Uterus (tissue), 4 donors: Measurements from ENCODE around the gene CA10. TPM values are rescaled to one million over a fixed set of nuclear protein-coding genes. Genes with fewer than 3 reads are reported as not detected.

Source experiments
- DNase-seq, 2 donors: peaks; one replicate each; pipeline ENCODE4 v3.0.0-alpha.2; 2019 to 2020
- H3K27ac ChIP-seq, 2 donors: fragments of 200-600 bp; sonication (generic); 1 replicate in 1 of 2; 2 replicates in 1 of 2; pipeline ENCODE4 v1.5.1; 2016 to 2018
- H3K27me3 ChIP-seq, 2 donors: fragments of 200-600 bp; sonication (generic); one replicate each; pipeline ENCODE4 v1.5.1; 2018 to 2019; ENCODE audit warnings: control low read depth in 1 of 2
- H3K36me3 ChIP-seq, 2 donors: fragments of 200-600 bp; sonication (generic); one replicate each; pipeline ENCODE4 v1.5.1; 2019; ENCODE audit warnings: control low read depth in 1 of 2
- H3K4me1 ChIP-seq, 2 donors: fragments of 200-600 bp; sonication (generic); one replicate each; pipeline ENCODE4 v1.5.1; 2018 to 2019; ENCODE audit warnings: control low read depth in 1 of 2
- H3K4me3 ChIP-seq, 2 donors: fragments of 200-600 bp; sonication (generic); 1 replicate in 1 of 2; 2 replicates in 1 of 2; pipeline ENCODE4 v1.5.1; 2018 to 2019; ENCODE audit warnings: mild to moderate bottlenecking in 1 of 2
- H3K9me3 ChIP-seq, 2 donors: fragments of 200-600 bp; sonication (generic); one replicate each; pipeline ENCODE4 v1.5.1; 2019; ENCODE audit warnings: control low read depth in 1 of 2
- CTCF ChIP-seq, 4 experiments: fragments of 200-600 bp in 2 of 4; fragments of 450-650 bp in 2 of 4; sonication (generic) in 2 of 4; IDR thresholded peaks; one replicate each; pipeline ENCODE4 v1.5.1; 2016 to 2019; ENCODE audit warnings: antibody characterized with exemption in 4 of 4, mild to moderate bottlenecking in 2 of 4, moderate library complexity in 1 of 4
- POLR2A ChIP-seq, 2 donors: fragments of 450-650 bp; IDR thresholded peaks; one replicate each; pipeline ENCODE4 v1.6.1; 2016; ENCODE audit warnings: antibody characterized with exemption in 2 of 2, mild to moderate bottlenecking in 1 of 2, moderate library complexity in 1 of 2
- intact Hi-C: fragments of 100-400 bp; cut with DNase I; formaldehyde crosslinking; loops from one replicate; pipeline ENCODE4 v1.15.1; 2023; ENCODE audit warnings: low total_unique reads
- total RNA-seq, 4 donors: library from RNA; depleted of rRNA in 3 of 4; stranded (reverse); fragments of >200 nt in 3 of 4; gene quantifications; one replicate each; pipeline versions ENCODE4 v1.1.0 to v1.2.4, GENCODE V29; 2014 to 2023
- donor health status: DM: yes; HTN: yes; CAD: no.

Gene CA10
- total RNA-seq, 4 donors from 2014 or later, result 5.3 TPM; not detected in 3

- TF ChIP-seq CTCF (IDR thresholded peaks at IDR 0.05), result no peak
- TF ChIP-seq POLR2A (IDR thresholded peaks at IDR 0.05), result no peak
- intact Hi-C loops, result no loop called here
- H3K36me3 ChIP-seq, result no peaks in the 10 kb centered on the region
- no peaks in the 10 kb centered on the region for H3K4me1 ChIP-seq
- DNase-seq, result no peak
- no peaks in the 10 kb centered on the region for H3K9me3 ChIP-seq
- no peak overlapping the region for H3K4me3 ChIP-seq
- H3K27ac ChIP-seq, result no peak overlapping the region
- H3K27me3 ChIP-seq, result no peaks in the 10 kb centered on the region
Observed at GRCh38 chr17:51672065-51672464, 486.4 kb downstream of the CA10 start.

DNA sequence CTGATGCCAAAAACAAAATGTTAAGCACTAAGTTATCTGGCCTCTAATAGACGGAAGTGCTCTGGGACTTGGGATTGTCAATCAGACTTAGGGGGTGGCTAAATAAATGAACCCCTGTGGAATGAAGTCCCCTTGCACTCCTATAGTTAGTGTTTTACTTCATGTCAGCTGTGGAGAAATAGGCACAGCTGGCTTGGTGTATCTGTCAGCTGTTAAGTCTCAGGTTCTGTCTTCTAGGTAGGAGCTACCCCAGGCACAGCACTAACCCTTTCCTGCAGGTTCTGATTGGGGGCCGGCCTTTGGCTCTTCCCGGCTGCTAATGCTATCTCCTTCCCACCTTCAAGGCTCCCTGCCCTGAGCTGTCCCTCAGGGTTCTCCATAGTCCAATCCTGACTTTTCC lies 487.6 kb downstream of the CA10 start:
- H3K9me3 ChIP-seq, result no peaks in the 10 kb centered on the region
- intact Hi-C loops, result no loop called here
- no peak for TF ChIP-seq POLR2A (IDR thresholded peaks at IDR 0.05)
- no peak for TF ChIP-seq CTCF (IDR thresholded peaks at IDR 0.05)
- H3K27me3 ChIP-seq, result no peaks in the 10 kb centered on the region
- no peaks in the 10 kb centered on the region for H3K4me1 ChIP-seq
- no peak overlapping the region for H3K4me3 ChIP-seq
- H3K36me3 ChIP-seq, result no peaks in the 10 kb centered on the region
- no peak overlapping the region for H3K27ac ChIP-seq
- DNase-seq, result no peak

- Histone ChIP-seq H3K9me3 (no peaks in the 10 kb centered on the region), H3K27ac (no peak overlapping the region), H3K27me3 (no peaks in the 10 kb centered on the region), H3K36me3 (no peaks in the 10 kb centered on the region), H3K4me3 (no peak overlapping the region), H3K4me1 (no peaks in the 10 kb centered on the region)
- intact Hi-C loops, result no loop called here
- TF ChIP-seq CTCF (IDR thresholded peaks at IDR 0.05), result no peak
- no peak for TF ChIP-seq POLR2A (IDR thresholded peaks at IDR 0.05)
- DNase-seq, result no peak
Observed at GRCh38 chr17:51668963-51669246, 489.6 kb downstream of the CA10 start.

DNA sequence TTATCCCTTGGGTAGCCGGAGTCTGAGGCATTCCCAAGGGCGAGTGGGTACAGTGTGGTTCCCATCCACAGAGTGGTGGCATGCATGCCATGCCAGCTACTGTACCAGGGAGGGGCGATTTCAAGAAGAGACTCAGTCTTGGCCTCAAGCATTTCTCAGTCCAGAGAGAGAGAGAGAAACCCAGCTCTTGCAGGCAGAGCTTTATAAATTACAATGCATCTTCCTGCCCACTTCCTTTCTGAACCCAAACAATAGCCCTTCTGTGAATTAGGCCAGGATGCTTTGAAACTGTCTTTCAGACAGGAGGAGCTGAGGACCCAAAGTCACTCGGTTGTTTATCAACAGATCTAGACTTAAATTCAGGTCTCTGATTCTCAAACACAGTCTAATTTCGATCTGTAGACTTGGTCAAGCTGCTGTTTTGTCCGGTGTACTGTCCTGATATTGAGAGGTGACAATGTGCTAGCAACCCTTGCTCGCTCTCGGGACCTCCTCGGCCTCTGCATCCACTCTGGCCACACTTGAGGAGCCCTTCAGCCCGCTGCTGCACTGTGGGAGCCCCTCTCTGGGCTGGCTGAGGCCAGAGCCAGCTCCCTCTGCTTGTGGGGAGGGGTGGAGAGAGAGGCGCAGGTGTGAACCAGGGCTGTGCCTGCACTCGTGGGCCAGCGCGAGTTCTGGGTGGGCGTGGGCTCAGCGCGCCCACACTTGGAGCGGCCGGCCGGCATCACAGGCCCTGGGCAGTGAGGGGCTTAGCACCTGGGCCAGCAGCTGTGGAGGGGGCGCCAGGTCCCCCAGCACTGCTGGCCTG lies 490.2 kb downstream of the CA10 start:
- H3K27ac ChIP-seq, result no peak overlapping the region
- no peaks in the 10 kb centered on the region for H3K4me1 ChIP-seq
- intact Hi-C loops, result no loop called here
- H3K36me3 ChIP-seq, result no peaks in the 10 kb centered on the region
- no peaks in the 10 kb centered on the region for H3K9me3 ChIP-seq
- no peak for DNase-seq
- H3K4me3 ChIP-seq, result no peak overlapping the region
- H3K27me3 ChIP-seq, result no peaks in the 10 kb centered on the region
- TF ChIP-seq CTCF (IDR thresholded peaks at IDR 0.05) (no peak), POLR2A (IDR thresholded peaks at IDR 0.05) (no peak)

GRCh38 chr17:51667706-51668083 lies 490.8 kb downstream of the CA10 start:
- TF ChIP-seq POLR2A (IDR thresholded peaks at IDR 0.05) (no peak), CTCF (IDR thresholded peaks at IDR 0.05) (no peak)
- Histone ChIP-seq H3K4me1 (no peaks in the 10 kb centered on the region), H3K27ac (no peak overlapping the region), H3K4me3 (no peak overlapping the region), H3K27me3 (no peaks in the 10 kb centered on the region), H3K9me3 (no peaks in the 10 kb centered on the region), H3K36me3 (no peaks in the 10 kb centered on the region)
- intact Hi-C loops, result no loop called here
- DNase-seq, result no peak
